IMR-90 (cell line): Measurements from ENCODE around the gene C13orf46. TPM values are rescaled to one million over a fixed set of nuclear protein-coding genes. Genes with fewer than 3 reads are reported as not detected.

Source experiments
- polyA plus RNA-seq, 3 experiments: library from polyadenylated mRNA; depleted of rRNA; stranded (reverse); fragments of >200 nt; gene quantifications; 2 replicates each; pipeline ENCODE4 v1.2.3, GENCODE V29; 2012; ENCODE audit warnings: low replicate concordance in 1 of 3
- total RNA-seq: library from RNA; depleted of rRNA; stranded (reverse); fragments of >200 nt; gene quantifications from 2 replicates; pipeline ENCODE4 v1.2.3, GENCODE V29; 2012; rRNA removed

C13orf46 gene
- total and polyA plus RNA-seq, 2 of the 4 experiments (the other 2 are of a cell fraction), result under 0.01 to 2.1 TPM

Other genes with a start within 250 kb of the C13orf46 start
- 0.36 and 0.83 TPM in 2 replicates for gene TMEM255B, start 214.8 kb downstream of the C13orf46 start, total RNA-seq
- gene TMEM255B, start 214.8 kb downstream of the C13orf46 start, polyA plus RNA-seq (2012; rRNA removed), result 0.94 and 1.1 TPM in 2 replicates
- 212 and 220 TPM in 2 replicates for gene GAS6, start 110.0 kb downstream of the C13orf46 start, total RNA-seq
- 795 and 823 TPM in 2 replicates for gene GAS6, start 110.0 kb downstream of the C13orf46 start, polyA plus RNA-seq (2012; rRNA removed)
- 21.0 and 22.8 TPM in 2 replicates for gene RASA3, start 158.5 kb upstream of the C13orf46 start, total RNA-seq
- 31.0 and 31.4 TPM in 2 replicates for gene RASA3, start 158.5 kb upstream of the C13orf46 start, polyA plus RNA-seq (2012; rRNA removed)
- not detected in 2 replicates for gene CFAP97D2, start 205.2 kb upstream of the C13orf46 start, total RNA-seq
- not detected in 2 replicates for gene CFAP97D2, start 205.2 kb upstream of the C13orf46 start, polyA plus RNA-seq (2012; rRNA removed)